Peyer's patch (tissue), 4 donors: Measurements from ENCODE around the gene C15orf39.

Experiments
- CTCF ChIP-seq, 6 experiments: fragments of 450-650 bp in 4 of 6; fragments of 200-600 bp in 2 of 6; sonication (generic) in 1 of 6; IDR thresholded peaks; one replicate each; pipeline ENCODE4 v1.5.1; 2017 to 2019; ENCODE audit warnings: antibody characterized with exemption in 6 of 6, mild to moderate bottlenecking in 3 of 6, moderate library complexity in 1 of 6
- POLR2A ChIP-seq, 2 donors: fragments of 450-650 bp; IDR thresholded peaks; one replicate each; pipeline ENCODE4 v1.5.1; 2017; ENCODE audit warnings: antibody characterized with exemption in 2 of 2, mild to moderate bottlenecking in 2 of 2, moderate library complexity in 2 of 2

GRCh38 chr15:75168374-75168773 lies 33.3 kb upstream of the C15orf39 start:
- TF ChIP-seq CTCF (IDR thresholded peaks at IDR 0.05) (no peak), POLR2A (IDR thresholded peaks at IDR 0.05) (no peak)
